Thoracic aorta endothelial cell (primary cell): ENCODE data around the gene SRM. TPM values are rescaled to one million over a fixed set of nuclear protein-coding genes. Genes with fewer than 3 reads are reported as not detected.

Source experiments
- total RNA-seq: library from RNA; depleted of rRNA; stranded (reverse); fragments of >200 nt; gene quantifications from 2 replicates; pipeline ENCODE4 v1.2.3, GENCODE V29; 2012

Gene SRM
- 39.8 and 42.6 TPM in 2 replicates for total RNA-seq

GRCh38 chr1:11059968-11060830, at the start of gene SRM:
SRM (minus strand) TSS chr1:11060018; CDS start chr1:11059943, 75 bp downstream.

DNA sequence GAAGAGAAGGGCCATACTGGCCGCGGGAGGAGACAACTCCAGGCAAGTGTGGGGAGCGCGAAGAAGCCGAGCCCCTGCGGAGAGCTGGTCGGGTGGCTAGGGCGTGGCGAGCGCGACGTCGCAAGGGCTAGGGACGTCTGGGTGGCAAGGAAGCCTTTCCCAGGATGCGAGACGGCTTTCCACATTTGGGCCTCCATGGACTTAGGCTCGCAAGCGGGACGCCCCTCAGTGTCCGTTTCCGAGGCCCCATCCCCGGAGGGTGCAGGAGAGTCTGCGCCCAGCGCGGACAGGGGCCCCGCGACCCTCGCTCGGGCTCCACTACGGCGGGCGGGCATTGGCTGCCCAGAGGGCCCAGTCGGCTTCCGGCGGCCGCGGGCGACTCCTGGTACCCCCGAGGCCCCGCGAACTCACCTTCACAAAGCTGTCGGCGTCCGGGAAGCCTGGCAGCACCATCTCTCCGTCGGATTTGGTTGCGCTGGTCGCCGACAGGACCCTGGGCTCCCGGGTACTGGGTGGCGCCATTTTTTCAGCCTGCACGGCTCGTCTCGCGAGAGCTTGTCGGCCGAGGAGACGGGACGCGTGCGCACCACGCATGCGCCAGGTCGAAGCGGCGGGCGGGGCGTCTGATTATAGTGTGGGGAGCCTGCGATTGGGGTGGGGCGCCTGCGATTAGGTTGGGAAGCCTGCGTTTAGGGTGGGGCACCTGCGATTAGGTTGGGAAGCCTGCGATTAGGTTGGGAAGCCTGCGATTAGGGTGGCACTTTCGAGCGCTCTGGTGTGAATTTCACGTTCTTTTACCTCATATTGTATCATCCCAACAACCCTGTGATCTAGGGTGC, 39.7 kb upstream of the SRM start, which contains the start of gene EXOSC10:
Gene EXOSC10 (minus strand): TSS at position 560 of the 839 bp plus-strand sequence. CDS start 38 bp downstream, at position 522.

DNA sequence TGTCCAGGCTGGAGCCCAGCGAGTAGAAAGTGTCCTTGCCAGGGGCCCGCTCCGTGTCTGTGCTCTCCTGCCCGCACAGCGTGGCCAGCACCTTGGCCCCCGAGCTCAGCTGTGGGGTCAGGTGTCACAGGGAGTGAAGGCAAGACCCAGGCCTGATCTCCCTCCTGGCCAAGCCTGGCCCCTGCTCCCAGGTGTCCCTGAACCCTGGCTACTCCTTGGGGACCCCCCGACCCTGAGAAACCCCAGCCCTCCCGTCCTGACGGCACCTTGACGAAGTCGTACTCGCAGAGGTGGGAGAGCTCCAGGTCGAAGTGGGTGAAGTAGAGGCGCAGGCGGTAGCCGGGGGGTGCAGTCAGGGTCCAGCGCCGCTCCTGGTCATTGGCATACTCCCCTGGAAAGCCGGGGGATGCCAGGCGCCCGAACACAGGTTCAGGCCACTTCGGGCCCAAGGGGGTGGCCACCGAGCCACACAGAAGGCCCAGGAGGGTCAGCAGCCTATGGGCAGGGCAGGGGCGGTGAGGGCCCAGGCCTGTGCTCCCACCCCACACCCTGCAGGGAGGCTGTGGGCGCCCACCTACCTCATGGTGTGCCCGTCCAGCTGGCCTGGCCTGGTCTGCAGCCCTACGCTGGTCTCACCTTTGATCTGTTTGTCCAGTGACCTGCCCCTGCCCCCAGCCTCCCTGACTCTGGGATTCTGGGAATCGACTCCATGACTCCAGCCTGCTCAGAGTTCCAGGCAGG, 13.0 kb downstream of the SRM start, which contains the start of gene MASP2:
Gene MASP2 (minus strand): TSS at position 615 of the 741 bp plus-strand sequence. CDS start 32 bp downstream, at position 583.

DNA sequence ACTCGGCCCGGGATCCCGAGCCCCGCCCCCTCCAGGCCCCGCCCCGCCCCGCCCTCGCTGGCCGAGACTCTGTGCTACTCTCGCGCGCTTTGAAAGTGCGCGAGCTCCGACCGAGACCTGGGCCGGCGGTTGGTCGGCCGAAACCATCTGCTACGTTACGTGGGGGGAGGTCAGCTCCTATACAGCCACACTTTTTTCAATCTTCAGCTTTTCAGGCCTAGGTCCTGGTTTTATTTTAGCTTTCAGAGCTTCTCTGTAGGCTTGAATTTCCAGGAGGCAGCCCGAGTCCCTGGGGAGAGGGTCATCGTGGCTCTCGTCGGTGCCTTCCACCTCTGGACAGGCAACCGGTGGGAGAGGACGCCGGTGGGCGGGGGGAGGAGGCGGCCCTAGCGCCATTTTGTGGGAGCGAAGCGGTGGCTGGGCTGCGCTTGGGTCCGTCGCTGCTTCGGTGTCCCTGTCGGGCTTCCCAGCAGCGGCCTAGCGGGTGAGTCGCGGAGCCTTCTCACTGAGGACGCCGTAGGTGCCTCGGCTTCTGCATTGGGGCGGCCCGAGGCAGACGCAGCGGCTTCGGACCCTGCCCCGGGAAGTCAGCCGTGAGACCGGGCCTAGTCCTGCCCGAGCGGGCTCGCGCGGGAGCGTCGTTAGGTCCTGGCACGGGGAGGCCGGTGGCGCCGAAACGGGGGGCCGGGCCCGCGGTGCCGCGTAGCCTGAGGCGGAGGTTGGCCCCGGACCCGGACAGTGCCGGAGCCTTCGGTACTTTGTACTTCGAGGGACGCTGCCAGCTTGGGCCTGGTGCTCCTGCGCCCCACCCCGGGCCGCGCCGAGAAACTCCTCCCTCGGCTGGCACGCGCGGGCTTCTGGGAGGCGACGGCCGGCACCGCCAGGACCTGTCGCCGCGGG, 47.3 kb downstream of the SRM start, which contains the start of gene TARDBP:
Gene TARDBP (plus strand): TSS at position 395 of the 900 bp plus-strand sequence. CDS start 1,074 bp downstream, outside the sequence.

Other genes starting within 250 kb of the SRM start
- 124 and 141 TPM in 2 replicates for gene TARDBP, start 47.4 kb downstream of the SRM start, total RNA-seq
- 0.07 TPM in 1 of 2 replicates, not detected in the other for gene MASP2, start 12.8 kb downstream of the SRM start, total RNA-seq
- 99.6 and 105 TPM in 2 replicates for gene EXOSC10, start 39.9 kb upstream of the SRM start, total RNA-seq
- gene ANGPTL7, start 129.3 kb upstream of the SRM start, total RNA-seq, result not detected in 2 replicates
- gene MTOR, start 202.5 kb upstream of the SRM start, total RNA-seq, result 54.0 and 65.8 TPM in 2 replicates
- 10.0 and 12.6 TPM in 2 replicates for gene UBIAD1, start 213.2 kb upstream of the SRM start, total RNA-seq